ENCODE data around the gene TIMMDC1. TPM values are rescaled to one million over a fixed set of nuclear protein-coding genes. Genes with fewer than 3 reads are reported as not detected.

Gene TIMMDC1
- total RNA-seq, 1 experiment from 2014 or later = 96.7 TPM

DNA sequence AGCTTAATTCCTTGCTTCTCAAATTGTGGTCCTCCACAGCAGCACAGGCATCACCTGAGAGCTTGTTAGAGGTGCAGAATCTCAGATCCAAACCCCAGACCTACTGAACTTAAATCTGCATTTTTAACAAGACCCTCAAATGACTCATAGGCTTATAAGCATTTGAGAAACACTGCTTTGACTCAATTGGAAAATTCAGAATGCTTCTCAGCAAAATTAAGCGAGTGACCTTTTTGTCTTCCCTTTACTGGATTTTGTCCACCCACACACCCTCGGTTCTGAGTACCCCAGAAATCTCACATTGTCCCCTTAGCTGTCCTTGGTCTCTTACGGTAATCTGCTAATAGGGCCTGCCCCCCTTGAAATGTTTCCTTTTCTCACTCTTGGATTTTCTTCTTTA, 43.2 kb downstream of the TIMMDC1 start:
- POLR2A ChIA-PET (ENCODE audit: low non-redundant PET) = no interaction called here
- no TSS peak for BruUV-seq (replicated peaks)
- intact Hi-C loops (cut with micrococcal nuclease; ENCODE audit: unreplicated experiment) = no loop called here

DNA sequence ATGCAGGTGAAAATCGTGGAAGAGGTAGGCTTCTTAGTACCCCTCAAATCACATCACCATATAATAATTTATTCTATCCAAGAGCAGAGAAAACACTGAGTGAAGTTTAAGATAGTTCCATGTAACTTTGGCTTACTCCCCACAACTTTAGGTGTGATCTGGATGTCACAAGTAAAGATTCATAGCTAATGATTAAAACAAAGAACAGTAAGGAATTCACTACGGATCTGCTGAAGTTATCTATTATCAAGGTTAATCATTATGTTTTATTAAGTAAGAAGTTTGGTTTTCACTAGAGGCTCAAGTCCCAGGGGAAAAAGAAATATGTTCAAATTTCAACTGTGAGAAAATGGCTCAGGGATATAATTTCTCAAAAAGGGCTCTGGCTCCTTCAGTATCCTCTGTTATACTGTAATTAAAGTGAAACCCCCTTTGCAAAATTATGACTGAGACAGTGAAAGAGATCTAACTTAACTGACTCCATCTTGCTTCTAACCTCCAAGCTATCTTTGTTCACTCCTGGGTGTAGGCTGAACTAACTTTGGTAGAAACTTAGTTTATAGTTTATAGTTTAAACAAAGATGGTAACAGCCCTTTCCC, 43.9 kb downstream of the TIMMDC1 start:
- Histone ChIP-seq H3K4me1 (ENCODE audit: insufficient read depth, low read length, poor library complexity, severe bottlenecking) (no peaks in the 10 kb centered on the region), H3K9me3 (ENCODE audit: low read depth, low read length, poor library complexity, severe bottlenecking) (no peaks in the 10 kb centered on the region), H3K36me3 (ENCODE audit: insufficient read depth, low read length, poor library complexity, severe bottlenecking) (no peaks in the 10 kb centered on the region), H3K27me3 (replicated peaks; ENCODE audit: insufficient read depth, low read depth, low read length, poor library complexity) (no peaks in the 10 kb centered on the region), H3K4me3 (ENCODE audit: low read depth, low read length, poor library complexity, severe bottlenecking) (no peak overlapping the region), H3K27ac (ENCODE audit: low read depth, low read length, poor library complexity, severe bottlenecking) (no peak overlapping the region)
- CTCF ChIA-PET = no interaction called here
- BruUV-seq (replicated peaks) = no TSS peak
- POLR2A ChIA-PET (ENCODE audit: low non-redundant PET) = no interaction called here
- TF ChIP-seq, protein P1, sequence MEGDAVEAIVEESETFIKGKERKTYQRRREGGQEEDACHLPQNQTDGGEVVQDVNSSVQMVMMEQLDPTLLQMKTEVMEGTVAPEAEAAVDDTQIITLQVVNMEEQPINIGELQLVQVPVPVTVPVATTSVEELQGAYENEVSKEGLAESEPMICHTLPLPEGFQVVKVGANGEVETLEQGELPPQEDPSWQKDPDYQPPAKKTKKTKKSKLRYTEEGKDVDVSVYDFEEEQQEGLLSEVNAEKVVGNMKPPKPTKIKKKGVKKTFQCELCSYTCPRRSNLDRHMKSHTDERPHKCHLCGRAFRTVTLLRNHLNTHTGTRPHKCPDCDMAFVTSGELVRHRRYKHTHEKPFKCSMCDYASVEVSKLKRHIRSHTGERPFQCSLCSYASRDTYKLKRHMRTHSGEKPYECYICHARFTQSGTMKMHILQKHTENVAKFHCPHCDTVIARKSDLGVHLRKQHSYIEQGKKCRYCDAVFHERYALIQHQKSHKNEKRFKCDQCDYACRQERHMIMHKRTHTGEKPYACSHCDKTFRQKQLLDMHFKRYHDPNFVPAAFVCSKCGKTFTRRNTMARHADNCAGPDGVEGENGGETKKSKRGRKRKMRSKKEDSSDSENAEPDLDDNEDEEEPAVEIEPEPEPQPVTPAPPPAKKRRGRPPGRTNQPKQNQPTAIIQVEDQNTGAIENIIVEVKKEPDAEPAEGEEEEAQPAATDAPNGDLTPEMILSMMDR (conservative IDR thresholded peaks at IDR 0.05; ENCODE audit: low read depth, low read length) = no peak
- no peak for TF ChIP-seq EZH2 (IDR thresholded peaks at IDR 0.05; ENCODE audit: borderline replicate concordance, low read depth, low read length, poor library complexity, severe bottlenecking)
- no peak for DNase-seq (ENCODE audit: low spot score)
- intact Hi-C loops (cut with micrococcal nuclease; ENCODE audit: unreplicated experiment) = no loop called here

More for the DNA sequence above, 43.2 kb downstream of the TIMMDC1 start:
- no peak for DNase-seq (ENCODE audit: low spot score)
- H3K4me3 ChIP-seq (ENCODE audit: low read depth, low read length, poor library complexity, severe bottlenecking) = no peak overlapping the region
- H3K27ac ChIP-seq (ENCODE audit: low read depth, low read length, poor library complexity, severe bottlenecking) = no peak overlapping the region
- no peaks in the 10 kb centered on the region for H3K4me1 ChIP-seq (ENCODE audit: insufficient read depth, low read length, poor library complexity, severe bottlenecking)
- H3K9me3 ChIP-seq (ENCODE audit: low read depth, low read length, poor library complexity, severe bottlenecking) = no peaks in the 10 kb centered on the region
- H3K36me3 ChIP-seq (ENCODE audit: insufficient read depth, low read length, poor library complexity, severe bottlenecking) = no peaks in the 10 kb centered on the region
- TF ChIP-seq, protein P1 (conservative IDR thresholded peaks at IDR 0.05; ENCODE audit: low read depth, low read length) = no peak
- TF ChIP-seq EZH2 (IDR thresholded peaks at IDR 0.05; ENCODE audit: borderline replicate concordance, low read depth, low read length, poor library complexity, severe bottlenecking) = no peak
- no peaks in the 10 kb centered on the region for H3K27me3 ChIP-seq (replicated peaks; ENCODE audit: insufficient read depth, low read depth, low read length, poor library complexity)
- CTCF ChIA-PET = no interaction called here

DNA sequence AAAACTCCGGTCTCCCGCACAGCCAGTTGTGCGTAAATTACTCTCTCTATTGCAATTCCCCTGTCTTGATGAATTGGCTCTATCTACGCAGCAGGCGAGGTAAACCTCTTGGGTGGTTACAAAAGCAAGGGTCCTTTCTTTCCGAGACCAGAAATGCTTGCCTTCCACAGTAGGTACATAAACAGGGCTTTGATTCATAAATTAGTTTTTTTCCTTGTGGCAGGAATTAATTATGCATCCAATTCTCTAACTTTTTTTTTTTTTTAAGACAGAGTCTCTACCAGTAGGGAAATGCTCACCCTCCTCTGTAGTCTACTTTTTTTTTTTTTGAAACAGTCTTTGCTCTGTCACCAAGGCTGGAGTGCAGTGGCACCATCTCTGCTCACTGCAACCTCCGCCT, 44.8 kb downstream of the TIMMDC1 start:
- intact Hi-C loops (cut with micrococcal nuclease; ENCODE audit: unreplicated experiment) = no loop called here
- ChIA-PET CTCF (no interaction called here), POLR2A (ENCODE audit: low non-redundant PET) (no interaction called here)
- Histone ChIP-seq H3K4me3 (ENCODE audit: low read depth, low read length, poor library complexity, severe bottlenecking) (no peak overlapping the region), H3K4me1 (ENCODE audit: insufficient read depth, low read length, poor library complexity, severe bottlenecking) (no peaks in the 10 kb centered on the region), H3K27ac (ENCODE audit: low read depth, low read length, poor library complexity, severe bottlenecking) (no peak overlapping the region), H3K9me3 (ENCODE audit: low read depth, low read length, poor library complexity, severe bottlenecking) (no peaks in the 10 kb centered on the region), H3K27me3 (replicated peaks; ENCODE audit: insufficient read depth, low read depth, low read length, poor library complexity) (no peaks in the 10 kb centered on the region), H3K36me3 (ENCODE audit: insufficient read depth, low read length, poor library complexity, severe bottlenecking) (no peaks in the 10 kb centered on the region)
- no TSS peak for BruUV-seq (replicated peaks)
- no peak for DNase-seq (ENCODE audit: low spot score)
- no peak for TF ChIP-seq EZH2 (IDR thresholded peaks at IDR 0.05; ENCODE audit: borderline replicate concordance, low read depth, low read length, poor library complexity, severe bottlenecking)
- TF ChIP-seq, protein P1 (conservative IDR thresholded peaks at IDR 0.05; ENCODE audit: low read depth, low read length) = no peak

All from A673 (cell line).